Stimulated activated CD4-positive, alpha-beta T cell treated with anti-CD3 and anti-CD28 coated beads, Interleukin-12 subunit alpha, Interleukin-12 subunit beta, amount 100 ng/mL, for 4 hours (primary cell): Measurements from ENCODE around the gene GPS1.

Source experiments
- DNase-seq: peaks from one replicate; pipeline ENCODE4 v3.0.0-alpha.2; 2020

The GPS1 gene

GRCh38 chr17:82015311-82015971 is 36.3 kb upstream of the GPS1 start:
- DNase-seq: no peak

- no peak for DNase-seq
Measured at GRCh38 chr17:82016061-82016874, 35.4 kb upstream of the GPS1 start.

GRCh38 chr17:82016875-82017459 is 34.7 kb upstream of the GPS1 start:
- DNase-seq: no peak

GRCh38 chr17:82017612-82018151 is 34.0 kb upstream of the GPS1 start:
- DNase-seq: no peak

- DNase-seq: no peak
Measured at GRCh38 chr17:82018152-82018988, 33.3 kb upstream of the GPS1 start.

- no peak for DNase-seq
Measured at GRCh38 chr17:82018989-82019689, 32.6 kb upstream of the GPS1 start.

- peak; percentile 69 for DNase-seq
Measured at GRCh38 chr17:82019690-82020571, 31.8 kb upstream of the GPS1 start.

- no peak for DNase-seq
Measured at GRCh38 chr17:82020572-82021106, 31.1 kb upstream of the GPS1 start.

GRCh38 chr17:82021107-82021899 is 30.4 kb upstream of the GPS1 start:
- DNase-seq: peak; percentile 47

GRCh38 chr17:82021900-82022309 is 29.8 kb upstream of the GPS1 start:
- no peak for DNase-seq

- no peak for DNase-seq
Measured at GRCh38 chr17:82022310-82022980, 29.3 kb upstream of the GPS1 start, which contains the start of gene CENPX. CENPX (minus strand) TSS chr17:82022878; CDS start chr17:82022861, 17 bp downstream.

- DNase-seq: peak; percentile 100
Measured at GRCh38 chr17:82022981-82023446, 28.7 kb upstream of the GPS1 start, which contains the start of gene LRRC45. LRRC45 (plus strand) TSS chr17:82023305; CDS start chr17:82023644, 339 bp downstream.

- DNase-seq: no peak
Measured at GRCh38 chr17:82023447-82024241, 28.1 kb upstream of the GPS1 start.

- no peak for DNase-seq
Measured at GRCh38 chr17:82024859-82025258, 26.8 kb upstream of the GPS1 start.

- no peak for DNase-seq
Measured at GRCh38 chr17:82025401-82026107, 26.1 kb upstream of the GPS1 start.

GRCh38 chr17:82028246-82028645 is 23.5 kb upstream of the GPS1 start:
- DNase-seq: no peak

- no peak for DNase-seq
Measured at GRCh38 chr17:82028966-82029365, 22.7 kb upstream of the GPS1 start.
